IMR-90 (cell line): ENCODE data around the gene ZNF512. TPM values are rescaled to one million over a fixed set of nuclear protein-coding genes. Genes with fewer than 3 reads are reported as not detected.
A peak's percentile ranks its signal among the peaks of the same experiment; 100 is the strongest.

Experiments
- ATAC-seq: fragments of 200-7000 bp; cut with Tn5 transposase; 2 replicates; pipeline ENCODE4 v1.9.1; 2020; ENCODE audit warnings: low read depth, mild to moderate bottlenecking, moderate library complexity
- BruUV-seq: library from RNA; stranded (reverse); fragments of 400-500 nt; replicated peaks from 2 replicates; lab custom pipeline; 2021; lab: Mats Ljungman, UMichigan
- CTCF ChIA-PET: fragments of 300-600 bp; formaldehyde crosslinking; extraction: SDS; loops from one replicate; lab custom pipeline; 2021; ENCODE audit warnings: antibody characterized with exemption; lab: Yijun Ruan, JAX
- POLR2A ChIA-PET: fragments of 300-600 bp; sonication (Branson Sonifier 250); formaldehyde crosslinking; loops from one replicate; lab custom pipeline; 2022; ENCODE audit warnings: antibody characterized with exemption; ENCODE audit not compliant: unreplicated experiment; lab: Charles Lee
- DNase-seq: peaks from one replicate; pipeline ENCODE4 v3.0.0; 2013
- H2AFZ ChIP-seq: replicated peaks from 2 replicates; pipeline ENCODE3; 2013; ENCODE audit warnings: low read length, mild to moderate bottlenecking; ENCODE audit not compliant: poor library complexity
- H2AK5ac ChIP-seq: 2 replicates; pipeline ENCODE4 v1.6.1; 2013; ENCODE audit warnings: low read depth, low read length, inconsistent platforms
- H2AK9ac ChIP-seq: replicated peaks from 2 replicates; pipeline ENCODE3; 2013; ENCODE audit warnings: mild to moderate bottlenecking, low read depth, low read length, moderate library complexity; ENCODE audit not compliant: poor library complexity
- H2BK120ac ChIP-seq: 2 replicates; pipeline ENCODE4 v1.6.1; 2013; ENCODE audit warnings: low read depth, low read length, inconsistent platforms
- H2BK15ac ChIP-seq: 3 replicates; pipeline ENCODE4 v1.6.1; 2013; ENCODE audit warnings: low read depth, low read length, inconsistent platforms
- H2BK20ac ChIP-seq: 2 replicates; pipeline ENCODE4 v1.6.1; 2013; ENCODE audit warnings: low read depth, mild to moderate bottlenecking, inconsistent platforms, low read length, moderate library complexity
- H2BK5ac ChIP-seq: 2 replicates; pipeline ENCODE4 v1.6.1; 2013; ENCODE audit warnings: mild to moderate bottlenecking, low read depth, low read length, inconsistent platforms; ENCODE audit not compliant: poor library complexity, severe bottlenecking
- H3K14ac ChIP-seq: replicated peaks from 2 replicates; pipeline ENCODE4 v1.6.1; 2013; ENCODE audit warnings: low read depth, low read length, inconsistent platforms
- H3K18ac ChIP-seq: 2 replicates; pipeline ENCODE4 v1.6.1; 2013; ENCODE audit warnings: low read depth, low read length, control low read depth
- H3K23ac ChIP-seq: 2 replicates; pipeline ENCODE4 v1.6.1; 2013; ENCODE audit warnings: low read depth, low read length, inconsistent platforms
- H3K27ac ChIP-seq: 2 replicates; pipeline ENCODE4 v1.5.1; 2013; ENCODE audit warnings: mild to moderate bottlenecking, control low read depth, low read length; ENCODE audit not compliant: insufficient read depth
- H3K27me3 ChIP-seq: 2 replicates; pipeline ENCODE4 v1.6.1; 2013; ENCODE audit warnings: low read length; ENCODE audit not compliant: control insufficient read depth, insufficient read depth
- H3K36me3 ChIP-seq: 2 replicates; pipeline ENCODE4 v1.6.1; 2013; ENCODE audit warnings: low read length, mixed read lengths; ENCODE audit not compliant: control insufficient read depth, insufficient read depth
- H3K4ac ChIP-seq: 2 replicates; pipeline ENCODE4 v1.6.1; 2013; ENCODE audit warnings: low read depth, low read length, inconsistent platforms
- H3K4me1 ChIP-seq: 2 replicates; pipeline ENCODE4 v1.6.1; 2013; ENCODE audit warnings: low read length, mixed read lengths; ENCODE audit not compliant: control insufficient read depth, insufficient read depth
- H3K4me2 ChIP-seq: 2 replicates; pipeline ENCODE4 v1.6.1; 2013; ENCODE audit warnings: low read depth, mild to moderate bottlenecking, control low read depth, low read length, moderate library complexity
- H3K4me3 ChIP-seq: 2 replicates; pipeline ENCODE4 v1.5.1; 2013; ENCODE audit warnings: low read depth, mild to moderate bottlenecking, control low read depth, low read length, moderate library complexity; ENCODE audit not compliant: insufficient read depth
- H3K56ac ChIP-seq: 2 replicates; pipeline ENCODE4 v1.6.1; 2013; ENCODE audit warnings: low read length, inconsistent platforms; ENCODE audit not compliant: insufficient read depth; ENCODE audit errors: extremely low read depth
- H3K79me1 ChIP-seq, 2 experiments: 2 replicates each; pipeline ENCODE4 v1.6.1; 2013; ENCODE audit warnings: low read length in 2 of 2, inconsistent platforms in 1 of 2, low read depth in 1 of 2
- H3K9ac ChIP-seq: 2 replicates; pipeline ENCODE4 v1.6.1; 2013; ENCODE audit warnings: low read depth, low read length, control low read depth
- H3K9me1 ChIP-seq: 2 replicates; pipeline ENCODE4 v1.6.1; 2013; ENCODE audit warnings: low read length, inconsistent platforms; ENCODE audit not compliant: insufficient read depth
- H3K9me3 ChIP-seq: 2 replicates; pipeline ENCODE4 v1.6.1; 2013; ENCODE audit warnings: low read length; ENCODE audit not compliant: control insufficient read depth, insufficient read depth
- H4K20me1 ChIP-seq: 2 replicates; pipeline ENCODE4 v1.6.1; 2013; ENCODE audit warnings: low read length, inconsistent platforms; ENCODE audit not compliant: insufficient read depth
- H4K5ac ChIP-seq: 2 replicates; pipeline ENCODE4 v1.6.1; 2013; ENCODE audit warnings: mild to moderate bottlenecking, low read depth, low read length, control low read depth
- H4K8ac ChIP-seq, 2 experiments: 2 replicates each; pipeline ENCODE4 v1.6.1; 2013; ENCODE audit warnings: low read depth in 2 of 2, low read length in 2 of 2, control low read depth in 1 of 2, inconsistent platforms in 1 of 2
- H4K91ac ChIP-seq: 2 replicates; pipeline ENCODE4 v1.6.1; 2013; ENCODE audit warnings: low read depth, low read length, inconsistent platforms; ENCODE audit not compliant: insufficient read depth
- FOS ChIP-seq: fragments of 150-350 bp; IDR thresholded peaks from 2 replicates; pipeline ENCODE4 v1.6.1; 2016; ENCODE audit warnings: low read depth, low read length
- WGBS, 2 experiments: methylation state at CpG; one replicate each; pipeline versions ENCODE4 v1.1.5 to v1.1.7; 2013; ENCODE audit warnings: missing lambda C conversion rate in 2 of 2; ENCODE audit not compliant: insufficient read length in 1 of 2; ENCODE audit errors: extremely low coverage in 2 of 2; 5-methylcytosine and 5-hydroxymethylcytosine counted together
- dilution Hi-C: fragments of 300-500 bp; cut with HindIII; formaldehyde crosslinking; loops from one replicate; pipeline ENCODE4 v1.14.3; 2018; ENCODE audit warnings: low sequenced_read_pairs; ENCODE audit not compliant: unreplicated experiment
- in situ Hi-C: fragments of 300-500 bp; cut with MboI; formaldehyde crosslinking; loops from 3 replicates; pipeline ENCODE4 v1.14.3; 2019; ENCODE audit warnings: low sequenced_read_pairs, inconsistent platforms, mixed read lengths
- intact Hi-C: fragments of 100-400 bp; cut with micrococcal nuclease; formaldehyde crosslinking; loops from 2 replicates; pipeline ENCODE4 v1.10.0; 2022
- polyA plus RNA-seq, 3 experiments: library from polyadenylated mRNA; depleted of rRNA; stranded (reverse); fragments of >200 nt; gene quantifications; 2 replicates each; pipeline ENCODE4 v1.2.3, GENCODE V29; 2012; ENCODE audit warnings: low replicate concordance in 1 of 3
- total RNA-seq: library from RNA; depleted of rRNA; stranded (reverse); fragments of >200 nt; gene quantifications from 2 replicates; pipeline ENCODE4 v1.2.3, GENCODE V29; 2012
- TF ChIP-seq, protein P1 (sequence below): fragments of 150-350 bp; IDR thresholded peaks from 2 replicates; pipeline ENCODE4 v1.6.1; 2017; ENCODE audit warnings: mild to moderate bottlenecking, antibody characterized with exemption, low read length, low read depth

ZNF512 gene
- total and polyA plus RNA-seq, 2 of the 4 experiments (the other 2 are of a cell fraction) = 25.8 to 56.5 TPM

DNA sequence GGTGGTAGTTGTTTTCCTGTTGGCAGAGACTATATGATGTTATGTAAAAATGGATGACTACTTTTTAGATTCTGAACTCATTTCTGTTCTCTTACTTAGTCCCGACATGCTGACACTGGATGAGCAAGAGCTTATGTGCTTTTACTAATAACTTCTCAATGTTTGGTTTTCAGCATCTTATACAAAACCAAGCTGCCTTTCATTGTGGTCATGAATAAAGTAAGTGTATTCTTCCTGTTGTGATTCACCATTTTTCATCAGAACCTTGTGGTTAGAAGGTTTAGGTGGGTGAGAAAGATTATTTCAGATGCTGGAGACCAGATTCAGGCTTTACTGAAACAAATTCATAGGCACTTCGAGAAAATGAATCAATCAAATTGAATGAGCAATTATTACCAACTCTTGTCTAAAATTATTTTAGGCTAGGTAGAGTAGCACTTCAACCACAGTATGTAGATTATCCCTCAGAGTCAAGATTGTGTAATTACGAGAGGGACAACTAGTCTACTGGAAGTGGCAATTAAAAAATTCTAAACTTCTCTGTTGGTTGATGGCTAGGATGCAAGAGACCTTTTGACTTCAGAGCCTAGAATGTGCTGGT, 55.3 kb downstream of the ZNF512 start:
- H3K4me1 ChIP-seq = no peaks in the 10 kb centered on the region
- H3K4me2 ChIP-seq = no peak overlapping the region
- H3K4ac ChIP-seq = no peak overlapping the region
- no peak overlapping the region for H3K9ac ChIP-seq
- intact Hi-C loops = no loop called here
- no peak overlapping the region for H2AK5ac ChIP-seq
- no peak overlapping the region for H4K5ac ChIP-seq
- BruUV-seq = no TSS peak
- H2BK20ac ChIP-seq = no peak overlapping the region
- H3K36me3 ChIP-seq = peaks cover 37% of the 10 kb centered on the region
- H2BK15ac ChIP-seq = no peak overlapping the region
- H3K9me3 ChIP-seq = no peaks in the 10 kb centered on the region
- no peak overlapping the region for H3K56ac ChIP-seq
- ChIA-PET POLR2A (no interaction called here), CTCF (interaction anchor here (0.5 kb wide), 1 partner anchor 230 kb away, joined by 5 read pairs; no protein-coding TSS in a partner anchor)
- no peak overlapping the region for H3K14ac ChIP-seq
- no peak overlapping the region for H2BK120ac ChIP-seq
- H2AK9ac ChIP-seq = no peak overlapping the region
- dilution Hi-C loops = no loop called here
- no peak overlapping the region for H4K8ac ChIP-seq
- peak; percentile 94 for DNase-seq
- H3K9me1 ChIP-seq = no peaks in the 10 kb centered on the region
- H4K20me1 ChIP-seq = peaks cover 4% of the 10 kb centered on the region; the same call in 1 of the 2 replicates
- no peak overlapping the region for H4K91ac ChIP-seq
- no peak overlapping the region for H3K27ac ChIP-seq
- TF ChIP-seq FOS = 0 out of 2 replicates have a peak, but pooled peaks have one; percentile 7
- TF ChIP-seq, protein P1, sequence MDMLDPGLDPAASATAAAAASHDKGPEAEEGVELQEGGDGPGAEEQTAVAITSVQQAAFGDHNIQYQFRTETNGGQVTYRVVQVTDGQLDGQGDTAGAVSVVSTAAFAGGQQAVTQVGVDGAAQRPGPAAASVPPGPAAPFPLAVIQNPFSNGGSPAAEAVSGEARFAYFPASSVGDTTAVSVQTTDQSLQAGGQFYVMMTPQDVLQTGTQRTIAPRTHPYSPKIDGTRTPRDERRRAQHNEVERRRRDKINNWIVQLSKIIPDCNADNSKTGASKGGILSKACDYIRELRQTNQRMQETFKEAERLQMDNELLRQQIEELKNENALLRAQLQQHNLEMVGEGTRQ = no peak
- H3K4me3 ChIP-seq = no peak overlapping the region
- ATAC-seq = peak; percentile 73
- no CpG with 5 or more reads among the region's 3 CpGs for WGBS, 2 experiments
- H3K79me1 ChIP-seq = peaks cover 9 to 19% of the 10 kb centered on the region in 2 experiments; a peak in 3 of 4 replicates
- H3K18ac ChIP-seq = no peak overlapping the region
- in situ Hi-C loops = no loop called here
- H3K27me3 ChIP-seq = no peaks in the 10 kb centered on the region
- peak overlapping the region; percentile 47 for H2BK5ac ChIP-seq
- H2AFZ ChIP-seq = no peak overlapping the region
- H3K23ac ChIP-seq = no peak overlapping the region
